Fibroblast of lung (primary cell): Measurements from ENCODE around the gene TMCC1.

ENCODE experiments used
- EZH2 ChIP-seq: IDR thresholded peaks from 2 replicates; pipeline ENCODE4 v1.5.1; 2012; ENCODE audit warnings: low read length, control low read depth, mild to moderate bottlenecking; ENCODE audit errors: missing control alignments
- TF ChIP-seq, protein P1 (sequence below), 2 donors: IDR thresholded peaks in 1 of 2; conservative IDR thresholded peaks in 1 of 2; 1 replicate in 1 of 2; 2 replicates in 1 of 2; pipeline ENCODE4 v1.5.1; 2011 to 2012; ENCODE audit warnings: low read length in 2 of 2, control low read depth in 1 of 2, inconsistent platforms in 1 of 2, low read depth in 1 of 2, mild to moderate bottlenecking in 1 of 2

DNA sequence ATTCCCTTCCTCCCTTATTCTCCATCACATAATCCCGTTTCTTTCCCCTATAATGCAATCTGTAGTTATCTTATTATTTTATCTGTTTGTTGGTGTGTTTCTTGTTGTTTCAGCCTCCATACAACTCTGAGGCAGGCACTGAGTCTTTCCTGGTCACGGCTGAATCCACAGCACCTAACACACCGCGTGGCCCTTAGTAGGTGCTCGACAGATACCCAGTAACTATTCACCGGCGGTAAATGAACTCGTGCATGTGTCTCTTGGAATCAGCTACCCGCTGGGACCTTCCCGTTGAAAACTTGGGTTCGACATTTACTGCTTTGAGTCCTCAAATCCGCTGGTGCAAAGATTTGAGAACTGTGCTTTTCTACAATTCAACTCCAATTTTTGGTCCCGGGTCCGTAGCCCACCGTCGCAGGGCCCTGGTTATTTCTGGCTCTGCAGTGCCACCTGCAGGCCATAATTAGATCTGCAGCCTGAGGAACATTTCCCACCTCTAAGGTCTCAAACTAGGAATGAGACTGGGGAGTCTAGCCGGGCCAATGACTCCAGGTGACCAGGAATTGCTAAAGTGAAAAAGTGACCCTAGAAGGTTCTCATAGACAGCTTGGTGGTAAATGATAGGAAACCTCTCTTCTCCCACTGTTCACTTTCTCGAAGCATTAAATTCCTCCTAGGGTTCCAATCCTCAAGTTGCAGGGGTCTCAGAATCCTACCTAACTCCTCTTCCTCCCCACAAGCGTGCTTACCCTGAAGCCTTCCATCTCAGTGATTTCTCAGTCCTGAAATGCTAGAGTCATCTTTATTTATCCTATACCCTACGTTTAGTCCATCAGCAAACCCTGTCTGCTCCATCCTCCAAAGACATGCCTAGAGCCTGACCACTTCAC lies 41.0 kb upstream of the TMCC1 start:
- TF ChIP-seq, protein P1, sequence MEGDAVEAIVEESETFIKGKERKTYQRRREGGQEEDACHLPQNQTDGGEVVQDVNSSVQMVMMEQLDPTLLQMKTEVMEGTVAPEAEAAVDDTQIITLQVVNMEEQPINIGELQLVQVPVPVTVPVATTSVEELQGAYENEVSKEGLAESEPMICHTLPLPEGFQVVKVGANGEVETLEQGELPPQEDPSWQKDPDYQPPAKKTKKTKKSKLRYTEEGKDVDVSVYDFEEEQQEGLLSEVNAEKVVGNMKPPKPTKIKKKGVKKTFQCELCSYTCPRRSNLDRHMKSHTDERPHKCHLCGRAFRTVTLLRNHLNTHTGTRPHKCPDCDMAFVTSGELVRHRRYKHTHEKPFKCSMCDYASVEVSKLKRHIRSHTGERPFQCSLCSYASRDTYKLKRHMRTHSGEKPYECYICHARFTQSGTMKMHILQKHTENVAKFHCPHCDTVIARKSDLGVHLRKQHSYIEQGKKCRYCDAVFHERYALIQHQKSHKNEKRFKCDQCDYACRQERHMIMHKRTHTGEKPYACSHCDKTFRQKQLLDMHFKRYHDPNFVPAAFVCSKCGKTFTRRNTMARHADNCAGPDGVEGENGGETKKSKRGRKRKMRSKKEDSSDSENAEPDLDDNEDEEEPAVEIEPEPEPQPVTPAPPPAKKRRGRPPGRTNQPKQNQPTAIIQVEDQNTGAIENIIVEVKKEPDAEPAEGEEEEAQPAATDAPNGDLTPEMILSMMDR (conservative IDR thresholded peaks at IDR 0.05 in 1 of 2, IDR thresholded peaks at IDR 0.05 in 1 of 2; ENCODE audit: low read depth in 1 of 2, low read length in 2 of 2) = peak; percentile 87 to 90
- TF ChIP-seq EZH2 = no peak
